Endothelial cell of umbilical vein (primary cell): ENCODE measurements around the gene RAD54L.

Experiments used
- EZH2 ChIP-seq: IDR thresholded peaks from 2 replicates; pipeline ENCODE4 v1.6.1; 2012; ENCODE audit warnings: borderline replicate concordance, low read depth, mild to moderate bottlenecking, moderate library complexity, low read length, inconsistent platforms; ENCODE audit not compliant: severe bottlenecking
- FOS ChIP-seq: IDR thresholded peaks from 2 replicates; pipeline ENCODE4 v1.6.1; 2011; ENCODE audit warnings: mild to moderate bottlenecking, low read length, moderate library complexity, borderline replicate concordance; ENCODE audit not compliant: insufficient read depth
- MYC ChIP-seq: IDR thresholded peaks from one replicate; pipeline ENCODE4 v1.6.1; 2011; ENCODE audit warnings: mild to moderate bottlenecking, low read depth, low read length
- POLR2A ChIP-seq: IDR thresholded peaks from 2 replicates; pipeline ENCODE4 v1.6.1; 2012; ENCODE audit warnings: low read depth, mild to moderate bottlenecking, control low read depth, low read length
- POLR2AphosphoS5 ChIP-seq: IDR thresholded peaks from 2 replicates; pipeline ENCODE4 v1.6.1; 2012; ENCODE audit warnings: low read depth, mild to moderate bottlenecking, control low read depth, low read length, moderate library complexity; ENCODE audit not compliant: insufficient read depth
- TF ChIP-seq, protein P1 (sequence below), 2 donors: IDR thresholded peaks; 1 replicate in 1 of 2; 2 replicates in 1 of 2; pipeline ENCODE4 v1.5.1; 2011; ENCODE audit warnings: low read length in 2 of 2, mild to moderate bottlenecking in 2 of 2, moderate library complexity in 2 of 2, control low read depth in 1 of 2, inconsistent platforms in 1 of 2, low read depth in 1 of 2; ENCODE audit not compliant: insufficient read depth in 1 of 2; ENCODE audit errors: extremely low read depth in 1 of 2
- TF ChIP-seq, protein P2 (sequence below): IDR thresholded peaks from 2 replicates; pipeline ENCODE4 v1.6.1; 2011; ENCODE audit not compliant: insufficient read depth, insufficient read length

GRCh38 chr1:46211051-46211450 is 36.5 kb upstream of the RAD54L start:
- TF ChIP-seq, protein P1, sequence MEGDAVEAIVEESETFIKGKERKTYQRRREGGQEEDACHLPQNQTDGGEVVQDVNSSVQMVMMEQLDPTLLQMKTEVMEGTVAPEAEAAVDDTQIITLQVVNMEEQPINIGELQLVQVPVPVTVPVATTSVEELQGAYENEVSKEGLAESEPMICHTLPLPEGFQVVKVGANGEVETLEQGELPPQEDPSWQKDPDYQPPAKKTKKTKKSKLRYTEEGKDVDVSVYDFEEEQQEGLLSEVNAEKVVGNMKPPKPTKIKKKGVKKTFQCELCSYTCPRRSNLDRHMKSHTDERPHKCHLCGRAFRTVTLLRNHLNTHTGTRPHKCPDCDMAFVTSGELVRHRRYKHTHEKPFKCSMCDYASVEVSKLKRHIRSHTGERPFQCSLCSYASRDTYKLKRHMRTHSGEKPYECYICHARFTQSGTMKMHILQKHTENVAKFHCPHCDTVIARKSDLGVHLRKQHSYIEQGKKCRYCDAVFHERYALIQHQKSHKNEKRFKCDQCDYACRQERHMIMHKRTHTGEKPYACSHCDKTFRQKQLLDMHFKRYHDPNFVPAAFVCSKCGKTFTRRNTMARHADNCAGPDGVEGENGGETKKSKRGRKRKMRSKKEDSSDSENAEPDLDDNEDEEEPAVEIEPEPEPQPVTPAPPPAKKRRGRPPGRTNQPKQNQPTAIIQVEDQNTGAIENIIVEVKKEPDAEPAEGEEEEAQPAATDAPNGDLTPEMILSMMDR (IDR thresholded peaks at IDR 0.05; ENCODE audit: extremely low read depth in 1 of 2, insufficient read depth in 1 of 2, low read depth in 1 of 2, low read length in 2 of 2), result no peak
- TF ChIP-seq EZH2, result no peak
- TF ChIP-seq POLR2AphosphoS5, result no peak
- TF ChIP-seq POLR2A, result no peak
- TF ChIP-seq MYC, result no peak
- TF ChIP-seq FOS, result no peak
- TF ChIP-seq, protein P2, sequence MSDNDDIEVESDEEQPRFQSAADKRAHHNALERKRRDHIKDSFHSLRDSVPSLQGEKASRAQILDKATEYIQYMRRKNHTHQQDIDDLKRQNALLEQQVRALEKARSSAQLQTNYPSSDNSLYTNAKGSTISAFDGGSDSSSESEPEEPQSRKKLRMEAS, result no peak
